Raji (cell line): ENCODE measurements around the gene LMO2.

Experiments
- POLR2A ChIP-seq: IDR thresholded peaks from 2 replicates; pipeline ENCODE4 v1.6.1; 2011; ENCODE audit warnings: low read depth, low read length, control low read depth; ENCODE audit not compliant: insufficient read depth

Gene LMO2

GRCh38 chr11:33879375-33879774 lies 12.5 kb downstream of the LMO2 start:
- no peak for TF ChIP-seq POLR2A

GRCh38 chr11:33877038-33877437 lies 14.8 kb downstream of the LMO2 start:
- TF ChIP-seq POLR2A: no peak

GRCh38 chr11:33875621-33876294 lies 16.1 kb downstream of the LMO2 start:
- TF ChIP-seq POLR2A: no peak

- no peak for TF ChIP-seq POLR2A
Observed at GRCh38 chr11:33874910-33875490, 16.9 kb downstream of the LMO2 start.

GRCh38 chr11:33874433-33874832 lies 17.4 kb downstream of the LMO2 start:
- TF ChIP-seq POLR2A: no peak

GRCh38 chr11:33869481-33870422 lies 22.1 kb downstream of the LMO2 start:
- no peak for TF ChIP-seq POLR2A

GRCh38 chr11:33868647-33869461 lies 23.0 kb downstream of the LMO2 start:
- TF ChIP-seq POLR2A: no peak

- no peak for TF ChIP-seq POLR2A
Observed at GRCh38 chr11:33867996-33868646, 23.8 kb downstream of the LMO2 start.

- TF ChIP-seq POLR2A: no peak
Observed at GRCh38 chr11:33867561-33867960, 24.3 kb downstream of the LMO2 start.

- no peak for TF ChIP-seq POLR2A
Observed at GRCh38 chr11:33866936-33867335, 24.9 kb downstream of the LMO2 start.

- TF ChIP-seq POLR2A: no peak
Observed at GRCh38 chr11:33864479-33864878, 27.4 kb downstream of the LMO2 start.

GRCh38 chr11:33863418-33864172 lies 28.3 kb downstream of the LMO2 start:
- no peak for TF ChIP-seq POLR2A

- no peak for TF ChIP-seq POLR2A
Observed at GRCh38 chr11:33861941-33862589, 29.8 kb downstream of the LMO2 start.
